Panc1 (cell line): ENCODE results near the gene EGFL7. TPM values are rescaled to one million over a fixed set of nuclear protein-coding genes. Genes with fewer than 3 reads are reported as not detected.

Experiments
- ATAC-seq: fragments of 200-7000 bp; cut with Tn5 transposase; 2 replicates; pipeline ENCODE4 v1.9.1; 2020; ENCODE audit warnings: mild to moderate bottlenecking, moderate library complexity
- BruUV-seq: library from RNA; stranded (reverse); fragments of 400-500 nt; replicated peaks from 2 replicates; lab custom pipeline; 2021; lab: Mats Ljungman, UMichigan
- CTCF ChIA-PET: fragments of 300-600 bp; sonication (Branson Sonifier 250); formaldehyde crosslinking; loops from one replicate; lab custom pipeline; 2022; ENCODE audit warnings: antibody characterized with exemption; lab: Charles Lee
- POLR2A ChIA-PET: fragments of 300-600 bp; sonication (Branson Sonifier 250); formaldehyde crosslinking; loops from one replicate; lab custom pipeline; 2022; ENCODE audit warnings: antibody characterized with exemption; lab: Charles Lee
- DNase-seq: peaks from one replicate; pipeline ENCODE4 v3.0.0-alpha.2; 2010; ENCODE audit warnings: low read depth, low spot score
- H3K27ac ChIP-seq: 2 replicates; pipeline ENCODE4 v1.5.1; 2011; ENCODE audit warnings: mild to moderate bottlenecking, low read length, inconsistent platforms
- H3K27me3 ChIP-seq: fragments of 200-500 bp; sonication (Bioruptor generic); 2 replicates; pipeline ENCODE4 v1.6.0; 2014; ENCODE audit warnings: low read length, inconsistent platforms; ENCODE audit not compliant: control insufficient read depth, insufficient read depth
- H3K36me3 ChIP-seq: fragments of 200-500 bp; sonication (Bioruptor generic); 2 replicates; pipeline ENCODE4 v1.5.1; 2014; ENCODE audit warnings: inconsistent platforms, mild to moderate bottlenecking, low read length, moderate library complexity; ENCODE audit not compliant: control insufficient read depth, insufficient read depth
- H3K4me1 ChIP-seq: 2 replicates; pipeline ENCODE4 v1.5.1; 2011; ENCODE audit warnings: inconsistent platforms, mild to moderate bottlenecking, low read length, moderate library complexity; ENCODE audit not compliant: control insufficient read depth, insufficient read depth
- H3K4me3 ChIP-seq, 2 experiments: 2 replicates each; pipeline ENCODE4 v1.5.1; 2011 to 2012; ENCODE audit warnings: low read depth in 2 of 2, low read length in 2 of 2, mild to moderate bottlenecking in 2 of 2, inconsistent platforms in 1 of 2, moderate library complexity in 1 of 2
- H3K9me3 ChIP-seq: fragments of 200-500 bp; sonication (Bioruptor generic); 2 replicates; pipeline ENCODE4 v1.5.1; 2014; ENCODE audit warnings: low read depth, mild to moderate bottlenecking, inconsistent platforms, low read length, moderate library complexity; ENCODE audit not compliant: control insufficient read depth, insufficient read depth
- POLR2AphosphoS5 ChIP-seq: IDR thresholded peaks from 2 replicates; pipeline ENCODE4 v1.6.1; 2012; ENCODE audit warnings: mild to moderate bottlenecking, low read depth, low read length, moderate library complexity
- REST ChIP-seq, 2 experiments: IDR thresholded peaks; 2 replicates each; pipeline ENCODE4 v1.6.1; 2011 to 2012; ENCODE audit warnings: low read depth in 2 of 2, control low read depth in 1 of 2, low read length in 1 of 2, mild to moderate bottlenecking in 1 of 2, moderate library complexity in 1 of 2; ENCODE audit not compliant: insufficient read depth in 1 of 2
- SIN3A ChIP-seq: IDR thresholded peaks from 2 replicates; pipeline ENCODE4 v1.6.1; 2012; ENCODE audit warnings: low read depth, mild to moderate bottlenecking, low read length, moderate library complexity, borderline replicate concordance; ENCODE audit not compliant: insufficient read depth
- TCF7L2 ChIP-seq: IDR thresholded peaks from 2 replicates; pipeline ENCODE4 v1.6.1; 2011; ENCODE audit warnings: mild to moderate bottlenecking, low read depth, low read length, inconsistent platforms
- in situ Hi-C: cut with HindIII; loops from 2 replicates; pipeline ENCODE4 v1.10.0; 2016; ENCODE audit warnings: low sequenced_read_pairs, low pct_unique_long_range_greater_than_20kb
- intact Hi-C: fragments of 100-400 bp; cut with micrococcal nuclease; formaldehyde crosslinking; loops from one replicate; pipeline ENCODE4 v1.10.0; 2022; ENCODE audit not compliant: unreplicated experiment
- total RNA-seq: library from RNA; stranded (reverse); gene quantifications from one replicate; pipeline ENCODE4 v1.2.1, GENCODE V29; 2021; ENCODE audit not compliant: unreplicated experiment
- TF ChIP-seq, protein P1 (sequence below): fragments of 450-650 bp; IDR thresholded peaks from 2 replicates; pipeline ENCODE4 v1.5.1; 2017; ENCODE audit warnings: mild to moderate bottlenecking

EGFL7 gene
- total RNA-seq, 1 experiment from 2014 or later = 42.3 TPM

GRCh38 chr9:136681945-136682699 lies 19.4 kb downstream of the EGFL7 start:
- POLR2A ChIA-PET = no interaction called here
- peaks cover 17% of the 10 kb centered on the region; the same call in 1 of the 2 replicates for H3K4me1 ChIP-seq
- no peak for TF ChIP-seq TCF7L2
- TF ChIP-seq, protein P1, sequence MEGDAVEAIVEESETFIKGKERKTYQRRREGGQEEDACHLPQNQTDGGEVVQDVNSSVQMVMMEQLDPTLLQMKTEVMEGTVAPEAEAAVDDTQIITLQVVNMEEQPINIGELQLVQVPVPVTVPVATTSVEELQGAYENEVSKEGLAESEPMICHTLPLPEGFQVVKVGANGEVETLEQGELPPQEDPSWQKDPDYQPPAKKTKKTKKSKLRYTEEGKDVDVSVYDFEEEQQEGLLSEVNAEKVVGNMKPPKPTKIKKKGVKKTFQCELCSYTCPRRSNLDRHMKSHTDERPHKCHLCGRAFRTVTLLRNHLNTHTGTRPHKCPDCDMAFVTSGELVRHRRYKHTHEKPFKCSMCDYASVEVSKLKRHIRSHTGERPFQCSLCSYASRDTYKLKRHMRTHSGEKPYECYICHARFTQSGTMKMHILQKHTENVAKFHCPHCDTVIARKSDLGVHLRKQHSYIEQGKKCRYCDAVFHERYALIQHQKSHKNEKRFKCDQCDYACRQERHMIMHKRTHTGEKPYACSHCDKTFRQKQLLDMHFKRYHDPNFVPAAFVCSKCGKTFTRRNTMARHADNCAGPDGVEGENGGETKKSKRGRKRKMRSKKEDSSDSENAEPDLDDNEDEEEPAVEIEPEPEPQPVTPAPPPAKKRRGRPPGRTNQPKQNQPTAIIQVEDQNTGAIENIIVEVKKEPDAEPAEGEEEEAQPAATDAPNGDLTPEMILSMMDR = no peak
- no peak for TF ChIP-seq POLR2AphosphoS5
- TF ChIP-seq REST (IDR thresholded peaks at IDR 0.05; ENCODE audit: insufficient read depth in 1 of 2, low read depth in 2 of 2, low read length in 1 of 2) = no peak
- TF ChIP-seq SIN3A = no peak

GRCh38 chr9:136682710-136683109 lies 20.0 kb downstream of the EGFL7 start:
- Histone ChIP-seq H3K4me3 (no peak overlapping the region), H3K27ac (no peak overlapping the region), H3K9me3 (no peaks in the 10 kb centered on the region), H3K27me3 (no peaks in the 10 kb centered on the region), H3K4me1 (peaks cover 17% of the 10 kb centered on the region; the same call in 1 of the 2 replicates), H3K36me3 (no peaks in the 10 kb centered on the region)
- intact Hi-C loops (no loop called here), in situ Hi-C loops (no loop called here)
- no TSS peak for BruUV-seq
- ChIA-PET POLR2A (no interaction called here), CTCF (interaction anchor here (0.6 kb wide), 2 partner anchors 11 to 100 kb away, joined by 3 read pairs; no protein-coding TSS in a partner anchor)
- DNase-seq = no peak
- TF ChIP-seq POLR2AphosphoS5 (no peak), REST (IDR thresholded peaks at IDR 0.05; ENCODE audit: insufficient read depth in 1 of 2, low read depth in 2 of 2, low read length in 1 of 2) (no peak), SIN3A (no peak), TCF7L2 (no peak)
- TF ChIP-seq, protein P1 = no peak
- no peak for ATAC-seq

More at GRCh38 chr9:136681945-136682699, 19.4 kb downstream of the EGFL7 start:
- H3K27ac ChIP-seq = no peak overlapping the region
- H3K9me3 ChIP-seq = no peaks in the 10 kb centered on the region
- CTCF ChIA-PET = interaction anchor here (0.6 kb wide), 2 partner anchors 11 to 100 kb away, joined by 3 read pairs; no protein-coding TSS in a partner anchor
- no peaks in the 10 kb centered on the region for H3K36me3 ChIP-seq
- intact Hi-C loops = no loop called here
- in situ Hi-C loops = no loop called here
- H3K27me3 ChIP-seq = no peaks in the 10 kb centered on the region
- no peak overlapping the region for H3K4me3 ChIP-seq
- ATAC-seq (no peak), DNase-seq (no peak)
- no TSS peak for BruUV-seq
